Measurements from ENCODE around the gene CFAP410.

Gene CFAP410

DNA sequence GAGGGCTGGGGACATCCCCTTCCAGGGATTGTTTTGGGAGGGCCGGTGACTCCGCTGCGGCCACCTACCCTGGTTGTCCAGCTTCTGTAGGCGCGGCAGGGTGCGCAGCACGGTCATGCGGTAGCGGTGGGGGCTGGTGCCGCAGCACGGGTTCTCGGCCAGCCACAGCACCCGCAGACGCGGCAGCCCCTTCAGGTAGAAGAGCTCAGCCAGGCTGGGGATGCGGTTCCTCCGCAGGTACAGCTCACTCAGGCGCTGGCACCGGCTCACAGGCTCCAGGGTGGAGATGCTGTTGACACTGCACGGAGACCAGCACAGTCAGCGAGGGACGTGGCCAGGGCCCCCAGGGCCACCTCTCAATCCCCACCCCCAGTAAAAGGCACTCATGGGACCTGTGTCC lies 6.2 kb downstream of the CFAP410 start:
- TF ChIP-seq CTCF (IDR thresholded peaks at IDR 0.05), result no peak

DNA sequence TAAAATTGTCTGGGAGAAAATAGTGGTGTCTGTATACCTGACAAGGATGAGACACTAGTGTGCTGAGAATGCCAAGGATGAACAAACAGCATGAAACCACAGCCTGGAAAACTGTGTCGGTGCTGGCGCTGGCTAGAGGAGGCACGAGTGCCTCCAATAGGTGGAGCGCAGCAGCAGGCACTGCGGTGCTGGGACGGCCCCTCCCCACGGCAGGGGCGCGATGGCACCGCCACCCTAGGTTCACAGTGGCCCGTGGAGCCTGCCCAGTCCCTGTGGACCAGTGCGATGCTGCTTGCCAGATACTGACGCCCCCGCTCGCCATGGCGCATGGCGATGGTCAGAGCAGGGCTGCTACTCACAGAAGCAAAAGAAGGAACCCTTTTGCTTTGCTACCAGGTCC lies 6.8 kb downstream of the CFAP410 start:
- TF ChIP-seq CTCF (IDR thresholded peaks at IDR 0.05), result no peak

GRCh38 chr21:44331650-44332307 lies 7.4 kb downstream of the CFAP410 start:
- TF ChIP-seq CTCF (IDR thresholded peaks at IDR 0.05), result no peak

DNA sequence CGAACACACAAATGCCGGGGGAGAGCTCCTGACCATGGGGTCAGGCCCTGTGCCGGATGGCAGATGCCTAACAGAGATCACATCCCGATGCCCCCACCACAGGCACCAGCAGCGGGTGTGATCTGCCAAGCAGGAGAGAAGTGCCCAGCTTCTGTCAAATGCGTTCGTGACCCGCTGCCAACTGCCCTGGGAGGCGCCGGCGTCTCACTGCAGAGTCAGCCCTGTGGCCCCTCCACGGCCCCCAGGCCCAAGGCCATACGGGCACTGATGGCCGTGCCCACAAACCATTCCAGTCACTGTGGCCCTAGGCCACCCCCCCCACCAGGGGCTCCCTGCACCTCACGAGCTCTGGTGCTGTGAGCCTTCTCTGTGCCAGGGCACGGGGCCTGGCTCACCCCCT lies 8.0 kb downstream of the CFAP410 start:
- TF ChIP-seq CTCF (IDR thresholded peaks at IDR 0.05), result no peak

DNA sequence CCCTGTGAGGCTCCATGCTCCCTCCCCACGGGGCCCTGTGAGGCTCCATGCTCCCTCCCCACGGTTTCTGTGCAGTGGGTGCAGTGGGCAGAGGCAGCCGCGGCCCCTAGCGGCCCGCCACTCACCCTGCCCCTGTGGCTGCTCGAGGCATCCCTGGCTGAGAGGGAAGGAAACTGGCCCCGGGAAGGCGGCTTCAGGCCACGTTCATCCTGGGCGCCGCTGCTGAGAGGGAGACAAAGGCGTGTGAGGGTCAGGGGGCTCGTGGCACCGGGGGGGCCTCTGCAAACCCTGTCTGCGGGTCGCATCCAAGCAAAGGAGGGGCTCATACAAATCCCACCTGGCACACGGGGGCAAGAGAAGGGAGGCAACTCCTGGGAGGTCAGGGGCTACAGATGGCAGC lies 8.5 kb downstream of the CFAP410 start:
- TF ChIP-seq CTCF (IDR thresholded peaks at IDR 0.05), result no peak

GRCh38 chr21:44329971-44330681 lies 9.1 kb downstream of the CFAP410 start:
- no peak for TF ChIP-seq CTCF (IDR thresholded peaks at IDR 0.05)

DNA sequence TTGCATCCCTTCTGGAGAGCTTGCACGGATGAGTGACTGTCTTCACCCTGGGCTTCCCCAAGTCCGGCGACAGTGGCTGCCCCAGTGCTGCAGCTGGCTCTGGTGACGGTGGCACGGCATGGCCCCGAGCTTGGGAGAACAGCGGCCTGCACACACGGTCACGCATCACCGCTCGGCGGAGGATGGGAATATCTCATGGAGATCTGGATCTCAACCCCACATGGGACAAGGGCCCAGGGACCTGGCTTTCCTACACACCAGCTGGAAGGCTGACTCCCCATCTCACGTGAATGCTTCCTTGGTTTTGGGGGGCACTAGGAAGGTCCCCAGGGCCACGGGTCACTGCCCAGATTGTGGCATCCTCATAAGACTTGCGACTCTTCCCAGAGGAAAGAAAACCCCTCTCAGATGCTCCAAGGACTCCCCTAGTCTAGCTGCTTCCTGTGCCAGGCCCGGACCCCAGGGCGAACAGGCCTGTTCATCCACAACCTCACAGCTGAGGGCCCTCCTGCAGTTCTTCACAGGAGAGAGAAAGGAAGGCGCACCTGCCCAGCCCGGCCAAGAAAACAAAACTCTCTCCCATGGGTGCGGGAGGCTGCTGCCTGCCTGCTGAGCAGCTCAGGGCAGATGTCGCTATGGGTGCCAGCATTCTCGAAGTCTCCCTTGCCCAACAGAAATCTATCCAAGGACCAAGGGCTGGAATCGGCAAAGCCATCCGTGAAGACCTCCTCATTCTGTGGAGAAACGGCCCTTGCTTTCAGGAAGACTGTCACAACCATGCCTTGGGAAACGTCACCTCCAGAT lies 9.9 kb downstream of the CFAP410 start:
- TF ChIP-seq CTCF (IDR thresholded peaks at IDR 0.05), result no peak

All from LNCAP (cell line).